ENCODE data around the gene PFKFB4. TPM values are rescaled to one million over a fixed set of nuclear protein-coding genes. Genes with fewer than 3 reads are reported as not detected.

The PFKFB4 gene
- total and polyA plus RNA-seq, 10 of the 15 experiments (the other 5 are each of a cell fraction or from before 2014, with no cell fraction given) = 0.37 to 89.1 (median 5.2) TPM

GRCh38 chr3:48492461-48493202 is 64.0 kb downstream of the PFKFB4 start:
- intact Hi-C loops (cut with micrococcal nuclease; ENCODE audit: unreplicated experiment) = no loop called here
- Histone ChIP-seq H3K9ac (ENCODE audit: control insufficient read depth, insufficient read depth, low read length) (peak overlapping the region; percentile 40), H4K20me1 (ENCODE audit: control insufficient read depth, insufficient read depth) (no peaks in the 10 kb centered on the region), H3K27ac (ENCODE audit: control insufficient read depth, insufficient read depth) (peak overlapping the region; percentile 56), H3K4me1 (ENCODE audit: control insufficient read depth, insufficient read depth, low read length) (peaks cover 8% of the 10 kb centered on the region), H3K4me3 (no peak overlapping the region), H3K4me2 (ENCODE audit: control insufficient read depth, insufficient read depth) (peak overlapping the region; percentile 62), H3K27me3 (replicated peaks in 1 of 2; ENCODE audit: control insufficient read depth in 2 of 2, insufficient read depth in 2 of 2, low read length in 1 of 2) (no peaks in the 10 kb centered on the region), H3K79me2 (ENCODE audit: control insufficient read depth, insufficient read depth, low read length) (no peaks in the 10 kb centered on the region), H3K36me3 (ENCODE audit: control insufficient read depth in 2 of 2, insufficient read depth in 2 of 2, low read length in 1 of 2) (no peaks in the 10 kb centered on the region), H2AFZ (ENCODE audit: control insufficient read depth, low read depth, low read length) (peak overlapping the region; percentile 90), H3K9me3 (replicated peaks; ENCODE audit: control insufficient read depth, insufficient read depth, low read length) (no peaks in the 10 kb centered on the region)
- ATAC-seq (peak; percentile 94), DNase-seq (ENCODE audit: low read depth, low spot score) (no peak), FAIRE-seq (no peak)
- ChIA-PET CTCF (interaction anchor here (0.9 kb wide), 1 partner anchor 15 kb away, joined by 4 read pairs; no protein-coding TSS in a partner anchor), RAD21 (ENCODE audit: unreplicated experiment) (interaction anchor here (0.8 to 0.9 kb wide), 3 partner anchors 15 to 57 kb away, joined by 3 read pairs; no protein-coding TSS in a partner anchor), SMC1A (ENCODE audit: uncharacterized antibody, unreplicated experiment) (interaction anchor here (0.9 to 1.1 kb wide), 3 partner anchors 57 to 92 kb away, joined by 3 read pairs; no protein-coding TSS in a partner anchor), POLR2A (interaction anchor here (0.6 to 1.2 kb wide), 3 partner anchors 14 to 19 kb away, joined by 3 to 4 read pairs (median 4); no protein-coding TSS in a partner anchor)
- 45% methylated on average over 7 of the region's 7 CpGs for WGBS (ENCODE audit: insufficient coverage, insufficient replicate concordance, low lambda C conversion rate, missing lambda C conversion rate)
- in situ Hi-C loops (cut with MboI) = no loop called here
- no TSS peak for BruUV-seq (replicated peaks)
- no peak for TF ChIP-seq MEF2A (IDR thresholded peaks at IDR 0.05; ENCODE audit: insufficient read depth, low read depth, low read length)
- no peak for TF ChIP-seq NFYA (IDR thresholded peaks at IDR 0.05; ENCODE audit: borderline replicate concordance, low read depth, low read length)
- no peak for TF ChIP-seq USF1 (IDR thresholded peaks at IDR 0.05; ENCODE audit: borderline replicate concordance, extremely low read length, insufficient read depth, low read depth, low read length)
- TF ChIP-seq ATF3 (IDR thresholded peaks at IDR 0.05; ENCODE audit: borderline replicate concordance, extremely low read depth, low read depth, low read length) = no peak
- TF ChIP-seq POLR2A (IDR thresholded peaks at IDR 0.05; ENCODE audit: low read depth, low read length) = no peak
- no peak for TF ChIP-seq ATF2 (IDR thresholded peaks at IDR 0.05; ENCODE audit: low read length)
- TF ChIP-seq FOXM1 (IDR thresholded peaks at IDR 0.05; ENCODE audit: low read depth, low read length) = no peak
- no peak for TF ChIP-seq SMC3 (IDR thresholded peaks at IDR 0.05; ENCODE audit: borderline replicate concordance, low read length)
- TF ChIP-seq BCL3 (IDR thresholded peaks at IDR 0.05; ENCODE audit: borderline replicate concordance, insufficient read depth, low read depth, low read length, poor library complexity, severe bottlenecking) = no peak
- no peak for TF ChIP-seq NFIC (IDR thresholded peaks at IDR 0.05; ENCODE audit: low read depth, low read length)
- 0 out of 2 replicates have a peak, but pooled peaks have one; percentile 17 for TF ChIP-seq YY1 (IDR thresholded peaks at IDR 0.05; ENCODE audit: low read depth, low read length)
- no peak for TF ChIP-seq ZBTB33 (IDR thresholded peaks at IDR 0.05)
- no peak for TF ChIP-seq CREB1 (IDR thresholded peaks at IDR 0.05; ENCODE audit: low read depth)
- TF ChIP-seq IKZF2 (IDR thresholded peaks at IDR 0.05) = peak; percentile 69 to 70
- no peak for TF ChIP-seq CHD2 (IDR thresholded peaks at IDR 0.05; ENCODE audit: borderline replicate concordance, low read depth, low read length)
